GM18907 (cell line): ENCODE results near the gene DNAH10.

ENCODE experiments used
- ATAC-seq: cut with Tn5 transposase; IDR thresholded peaks from one replicate; pipeline ENCODE4 v1.9.1; 2021; ENCODE audit warnings: mild to moderate bottlenecking, moderate library complexity; ENCODE audit not compliant: unreplicated experiment

DNAH10 gene, protein sequence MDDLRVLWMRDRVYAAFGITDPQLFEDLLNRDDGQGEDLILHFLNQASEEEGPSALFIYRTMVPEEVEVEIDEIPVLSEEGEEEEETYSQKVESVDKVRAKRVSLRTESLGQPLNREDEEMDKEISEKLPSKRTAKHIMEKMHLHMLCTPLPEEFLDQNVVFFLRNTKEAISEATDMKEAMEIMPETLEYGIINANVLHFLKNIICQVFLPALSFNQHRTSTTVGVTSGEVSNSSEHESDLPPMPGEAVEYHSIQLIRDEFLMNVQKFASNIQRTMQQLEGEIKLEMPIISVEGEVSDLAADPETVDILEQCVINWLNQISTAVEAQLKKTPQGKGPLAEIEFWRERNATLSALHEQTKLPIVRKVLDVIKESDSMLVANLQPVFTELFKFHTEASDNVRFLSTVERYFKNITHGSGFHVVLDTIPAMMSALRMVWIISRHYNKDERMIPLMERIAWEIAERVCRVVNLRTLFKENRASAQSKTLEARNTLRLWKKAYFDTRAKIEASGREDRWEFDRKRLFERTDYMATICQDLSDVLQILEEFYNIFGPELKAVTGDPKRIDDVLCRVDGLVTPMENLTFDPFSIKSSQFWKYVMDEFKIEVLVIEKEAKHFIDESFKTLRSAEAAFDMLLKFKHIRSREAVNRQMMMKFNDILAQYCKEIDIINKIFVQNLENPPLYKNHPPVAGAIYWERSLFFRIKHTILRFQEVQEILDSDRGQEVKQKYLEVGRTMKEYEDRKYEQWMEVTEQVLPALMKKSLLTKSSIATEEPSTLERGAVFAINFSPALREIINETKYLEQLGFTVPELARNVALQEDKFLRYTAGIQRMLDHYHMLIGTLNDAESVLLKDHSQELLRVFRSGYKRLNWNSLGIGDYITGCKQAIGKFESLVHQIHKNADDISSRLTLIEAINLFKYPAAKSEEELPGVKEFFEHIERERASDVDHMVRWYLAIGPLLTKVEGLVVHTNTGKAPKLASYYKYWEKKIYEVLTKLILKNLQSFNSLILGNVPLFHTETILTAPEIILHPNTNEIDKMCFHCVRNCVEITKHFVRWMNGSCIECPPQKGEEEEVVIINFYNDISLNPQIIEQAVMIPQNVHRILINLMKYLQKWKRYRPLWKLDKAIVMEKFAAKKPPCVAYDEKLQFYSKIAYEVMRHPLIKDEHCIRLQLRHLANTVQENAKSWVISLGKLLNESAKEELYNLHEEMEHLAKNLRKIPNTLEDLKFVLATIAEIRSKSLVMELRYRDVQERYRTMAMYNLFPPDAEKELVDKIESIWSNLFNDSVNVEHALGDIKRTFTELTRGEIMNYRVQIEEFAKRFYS (N-terminal part only)

DNA sequence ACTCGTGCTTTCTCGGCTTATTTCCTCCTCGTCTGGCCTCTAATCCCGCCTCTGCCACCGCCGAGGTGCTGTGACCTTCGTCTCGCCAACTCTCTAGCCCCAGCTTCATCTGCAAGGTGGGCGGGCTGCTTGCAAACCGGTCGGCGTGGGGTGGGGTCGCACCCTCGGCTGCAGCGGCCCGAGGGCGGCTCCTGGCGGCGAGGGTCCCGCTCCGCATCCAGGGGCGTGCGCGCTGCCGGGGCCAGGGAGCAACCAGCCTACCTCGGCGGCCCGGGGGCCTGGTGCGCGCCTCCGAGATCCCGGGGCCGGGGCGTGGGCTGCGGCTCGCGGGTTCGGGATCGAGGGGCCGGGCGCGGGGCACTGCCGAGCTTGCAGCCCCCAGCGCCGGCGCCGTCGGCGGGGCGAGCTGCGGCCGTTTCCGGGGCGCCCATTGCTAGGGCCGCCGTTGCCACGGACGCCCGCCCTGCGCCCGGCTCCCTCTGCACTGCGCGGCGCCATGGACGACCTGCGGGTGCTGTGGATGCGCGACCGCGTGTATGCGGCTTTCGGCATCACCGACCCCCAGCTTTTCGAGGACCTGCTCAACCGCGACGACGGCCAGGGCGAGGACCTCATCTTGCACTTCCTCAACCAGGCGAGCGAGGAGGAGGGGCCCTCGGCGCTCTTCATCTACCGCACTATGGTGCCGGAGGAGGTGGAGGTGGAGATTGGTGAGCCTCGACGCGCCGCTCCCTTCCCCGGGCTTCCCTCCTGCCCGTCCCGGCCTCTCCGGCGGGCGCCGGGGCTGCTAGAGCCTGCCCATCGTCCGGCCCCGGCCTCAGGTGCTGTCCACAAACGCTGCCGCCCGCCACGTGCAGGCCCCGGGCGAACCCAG is at the start of gene DNAH10:
DNAH10 (plus strand) TSS at position 461 of the 874 bp plus-strand sequence; CDS start at position 497, 36 bp downstream.
- peak; percentile 63 for ATAC-seq

DNA sequence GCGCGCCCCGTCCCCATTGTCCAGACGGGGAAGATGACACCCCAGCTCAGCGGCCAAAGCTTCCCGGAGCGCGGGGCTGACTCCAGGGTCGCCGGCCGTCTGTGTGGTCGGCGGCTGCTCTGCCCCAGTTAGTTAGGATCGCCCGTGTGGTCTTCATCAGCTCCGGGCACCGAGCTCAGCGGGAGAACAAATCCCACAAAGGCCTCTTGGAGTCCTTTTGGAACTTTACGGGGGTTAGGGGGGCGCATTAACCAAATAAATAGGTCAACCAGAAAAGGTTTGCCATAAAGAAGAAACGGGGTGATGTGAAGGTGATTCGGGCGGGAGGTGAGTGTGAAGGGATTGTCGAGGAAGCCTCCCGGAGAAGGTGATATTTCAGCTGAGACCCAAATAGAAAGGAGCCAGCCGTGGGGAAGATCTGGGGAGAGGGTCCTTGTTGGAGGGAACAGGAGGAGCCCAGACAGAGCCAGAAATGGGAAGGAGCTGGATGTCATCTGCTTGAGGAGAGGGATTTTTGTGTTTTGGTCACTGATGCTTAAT is 49.3 kb upstream of the DNAH10 start:
- no peak for ATAC-seq

DNA sequence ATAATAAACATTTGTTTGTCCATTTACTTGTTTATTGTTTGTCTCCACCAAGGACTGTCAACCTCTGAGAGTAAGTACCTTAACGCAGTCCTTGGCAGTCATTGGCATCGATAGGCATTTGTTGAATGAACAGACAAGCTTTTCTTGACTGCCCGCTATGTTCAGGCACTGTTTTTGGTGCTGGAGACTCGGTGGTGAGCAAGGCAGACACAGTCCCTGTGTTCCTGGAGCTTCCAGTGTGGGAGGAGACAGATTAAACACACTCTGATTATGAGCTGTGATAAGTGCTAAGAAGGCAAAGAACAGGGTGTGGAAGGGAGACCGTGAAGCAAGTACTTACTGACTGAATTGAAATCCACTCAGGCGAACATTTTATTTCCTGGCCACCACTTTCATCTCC is 48.7 kb upstream of the DNAH10 start:
- ATAC-seq, result no peak

DNA sequence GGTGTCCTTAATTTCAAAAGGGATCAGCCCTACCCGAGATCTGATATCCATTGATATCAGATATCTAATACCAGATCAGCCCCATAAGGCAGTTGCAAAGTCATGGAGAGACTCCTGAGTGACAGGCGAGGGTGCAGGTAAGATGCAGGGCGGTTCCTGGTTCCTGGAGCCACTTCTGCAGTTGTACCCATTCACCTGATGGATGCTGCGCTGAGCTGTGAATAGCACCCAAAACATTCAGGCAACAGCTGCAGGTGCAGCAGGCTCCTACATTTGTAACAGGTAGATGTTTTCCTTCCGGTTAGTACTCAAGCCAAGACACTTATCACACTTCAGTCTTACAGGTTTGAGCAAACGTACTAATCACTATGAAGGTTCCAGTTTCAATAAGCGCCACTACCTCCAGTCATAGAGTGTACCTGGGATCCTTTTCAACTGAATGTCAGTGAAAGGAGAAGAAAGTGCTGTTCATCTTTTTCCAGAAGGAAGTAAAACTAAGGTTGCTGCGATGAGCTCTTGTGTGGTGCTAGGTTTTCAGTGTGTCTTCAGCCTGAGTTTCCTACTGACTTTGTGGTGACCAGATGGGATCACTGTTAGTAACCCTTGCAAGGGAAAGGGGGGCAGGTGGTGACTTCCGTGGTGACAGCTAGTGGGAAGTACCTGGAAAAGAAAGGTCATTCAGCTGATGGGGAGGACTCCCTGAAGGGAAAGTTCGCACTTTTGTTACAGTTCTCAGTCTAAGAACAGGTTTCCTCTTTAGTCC is 48.1 kb upstream of the DNAH10 start:
- ATAC-seq, result peak; percentile 27

DNA sequence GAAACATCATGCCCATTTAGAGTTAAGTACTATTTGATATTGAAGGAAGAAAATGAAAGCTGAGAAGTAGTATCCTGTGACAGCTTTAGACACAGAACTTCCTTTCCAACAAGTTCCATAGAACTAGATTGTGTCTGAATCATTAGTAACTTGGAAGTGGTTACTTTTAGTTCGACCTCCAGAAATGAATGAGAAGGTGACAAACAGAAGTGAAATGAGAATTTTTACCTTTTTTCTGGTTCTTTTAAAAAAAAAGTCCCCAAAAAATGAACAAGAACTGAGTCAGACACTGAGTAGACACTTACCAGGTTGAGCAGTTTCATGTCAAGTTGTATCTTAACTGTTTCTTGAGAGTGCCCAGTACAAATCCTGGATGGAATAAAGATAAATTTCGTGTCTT is 46.9 kb upstream of the DNAH10 start:
- ATAC-seq, result no peak

DNA sequence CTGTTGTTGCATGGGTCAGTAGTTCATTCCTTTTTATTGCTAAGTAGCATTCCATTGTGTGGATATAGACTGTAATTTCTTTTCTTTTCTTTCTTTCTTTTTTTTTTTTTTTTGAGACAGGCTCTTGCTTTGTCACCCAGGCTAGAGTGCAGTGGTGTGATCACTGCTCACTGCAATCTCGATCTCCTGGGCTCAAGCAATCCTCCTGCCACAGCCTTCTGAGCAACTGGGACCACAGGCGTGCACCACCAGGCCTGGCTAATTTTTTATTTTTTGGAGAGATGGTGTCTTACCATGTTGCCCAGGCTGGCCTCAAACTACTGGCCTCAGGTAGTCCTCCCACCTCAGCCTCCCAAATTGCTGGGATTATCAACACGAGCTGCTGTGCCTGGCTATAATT is 44.8 kb upstream of the DNAH10 start:
- no peak for ATAC-seq

DNA sequence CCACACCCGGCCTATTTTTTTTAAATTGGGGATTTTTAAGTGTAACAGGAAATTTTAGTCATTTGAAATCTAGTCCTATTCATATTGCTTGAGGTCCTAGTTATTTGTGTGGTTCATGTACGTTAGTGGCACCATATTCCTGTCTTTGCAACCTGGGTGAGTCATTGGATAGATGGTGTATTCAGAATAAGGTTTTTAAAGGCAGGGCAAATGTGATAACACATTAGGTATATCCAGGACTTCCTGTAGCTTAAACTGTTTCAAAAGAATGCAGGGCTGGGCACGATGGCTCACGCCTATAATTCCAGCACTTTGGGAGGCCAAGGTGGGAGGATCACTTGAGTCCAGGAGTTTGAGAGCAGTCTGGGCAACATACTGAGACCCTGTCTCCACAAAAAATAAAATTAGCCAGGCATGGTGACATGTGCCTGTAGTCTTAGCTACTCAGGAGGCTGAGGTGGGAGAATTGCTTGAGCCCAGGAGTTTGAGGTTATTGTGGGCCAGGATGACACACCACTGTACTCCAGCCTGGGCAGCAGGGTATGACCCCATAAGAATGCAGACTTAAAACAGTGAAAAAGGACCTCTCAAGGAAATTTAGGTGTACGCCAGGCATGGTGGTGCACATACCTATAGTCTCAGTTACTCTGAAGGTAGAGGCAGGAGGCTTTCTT is 41.8 kb upstream of the DNAH10 start:
- no peak for ATAC-seq

DNA sequence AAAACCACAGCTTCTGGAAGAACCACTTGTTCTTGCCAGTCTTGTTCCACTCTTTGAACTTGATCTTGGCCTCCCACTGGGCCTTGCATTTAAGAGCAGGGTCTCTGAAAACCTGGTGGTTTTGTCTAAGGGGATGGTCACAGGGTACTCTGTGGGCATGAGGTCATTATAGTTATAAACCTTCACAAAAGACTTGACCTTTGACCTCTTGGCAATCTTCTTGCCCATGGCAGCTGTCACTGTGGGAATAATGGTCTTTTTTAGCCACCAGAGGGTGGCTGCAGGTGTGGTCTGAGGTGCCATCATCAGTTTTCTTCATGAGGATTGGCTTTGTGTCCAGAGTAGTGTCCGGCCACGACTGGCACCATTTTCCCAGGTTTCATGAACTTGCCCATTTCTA is 40.9 kb upstream of the DNAH10 start:
- ATAC-seq, result no peak

DNA sequence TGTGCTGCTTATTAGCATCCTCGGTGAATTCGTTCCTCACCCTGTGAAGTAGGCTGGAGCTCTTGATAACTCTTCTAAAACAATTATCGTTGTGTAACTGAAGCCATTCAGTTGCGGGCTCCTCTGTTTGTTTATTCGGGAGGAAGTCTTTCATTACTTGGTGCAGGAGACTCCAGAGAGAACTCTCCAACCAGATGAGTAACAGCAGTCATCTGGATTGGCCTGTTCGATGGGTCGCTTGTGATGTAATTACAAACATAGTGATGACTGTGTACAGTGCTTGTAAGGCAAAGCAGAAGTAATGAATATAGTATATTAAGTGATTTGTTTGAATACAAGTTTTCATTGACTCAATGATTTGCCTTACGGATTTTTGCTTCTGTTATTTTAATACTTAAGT is 39.1 kb upstream of the DNAH10 start:
- ATAC-seq, result no peak

DNA sequence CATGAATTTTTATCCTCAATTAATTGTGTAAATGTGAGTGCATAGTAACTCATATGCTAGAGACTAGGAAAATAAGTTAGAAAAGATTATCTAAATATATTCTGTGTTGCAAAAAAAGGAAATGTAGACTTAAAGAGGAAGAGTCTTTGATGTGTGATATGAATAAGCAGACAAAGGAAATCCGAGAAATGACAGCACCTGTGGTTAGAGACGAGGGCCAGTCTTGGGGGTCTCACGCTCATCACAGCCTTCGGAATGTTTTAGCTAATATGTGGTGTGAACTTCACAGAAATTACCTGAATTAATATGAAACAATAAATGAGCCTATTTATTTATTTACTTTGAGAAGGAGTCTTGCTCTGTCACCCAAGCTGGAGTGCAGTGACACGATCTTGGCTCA is 38.3 kb upstream of the DNAH10 start:
- ATAC-seq, result no peak

DNA sequence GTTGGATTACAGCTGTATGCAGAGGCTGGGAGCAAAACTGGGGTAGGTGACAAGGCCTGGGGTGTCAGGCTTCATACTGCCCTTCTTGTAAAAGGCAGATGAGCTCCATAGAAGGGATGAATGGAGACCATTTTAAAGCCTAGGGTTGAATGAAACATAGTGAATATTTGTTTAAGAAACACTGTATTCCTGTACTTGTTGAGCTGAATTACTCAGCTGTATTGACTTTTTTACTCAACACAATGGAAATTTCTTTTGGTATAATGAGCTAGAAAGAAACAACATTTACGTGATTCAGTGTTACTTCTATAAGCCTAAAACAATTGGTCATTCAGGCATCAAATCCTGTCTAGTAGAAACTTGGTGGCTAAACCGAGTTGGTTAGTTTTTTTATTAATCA is 35.9 kb upstream of the DNAH10 start:
- no peak for ATAC-seq

DNA sequence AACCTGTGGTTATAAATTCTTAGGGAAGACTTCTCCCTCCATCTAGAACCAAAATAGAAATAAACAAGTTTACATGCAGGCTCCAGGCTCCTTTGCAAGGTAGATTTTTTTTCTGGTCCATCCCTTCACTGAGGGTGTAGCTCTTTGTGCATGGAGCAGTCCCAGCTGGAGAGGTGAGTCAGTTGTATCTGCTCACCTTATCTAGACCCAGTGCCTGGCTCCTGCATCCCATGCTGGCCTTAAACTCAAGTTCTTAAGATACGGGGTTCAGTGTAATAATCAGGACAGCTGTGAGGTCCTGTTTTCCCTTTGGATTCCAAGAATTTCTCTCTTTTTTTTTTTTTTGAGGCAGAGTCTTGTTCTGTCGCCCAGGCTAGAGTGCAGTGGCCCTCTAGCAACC is 35.1 kb upstream of the DNAH10 start:
- ATAC-seq, result no peak

DNA sequence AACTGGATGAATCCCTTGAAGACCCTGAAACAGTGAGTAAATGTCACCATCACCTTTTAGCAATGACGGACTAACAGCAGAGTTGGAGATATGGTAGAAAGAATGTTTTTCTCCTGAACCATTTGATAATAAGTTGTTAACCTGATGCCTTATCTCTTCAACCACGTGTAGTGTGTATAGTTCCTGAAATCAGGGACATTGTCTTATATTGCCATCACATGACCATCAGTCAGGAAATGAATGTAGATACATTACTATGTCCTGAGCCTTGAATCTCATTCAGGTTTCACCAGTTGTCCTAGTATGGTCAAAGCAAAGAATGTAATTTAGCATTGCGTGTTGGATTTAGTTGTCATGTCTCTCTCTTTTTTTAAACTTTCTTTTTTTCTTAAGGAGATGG is 34.2 kb upstream of the DNAH10 start:
- no peak for ATAC-seq

DNA sequence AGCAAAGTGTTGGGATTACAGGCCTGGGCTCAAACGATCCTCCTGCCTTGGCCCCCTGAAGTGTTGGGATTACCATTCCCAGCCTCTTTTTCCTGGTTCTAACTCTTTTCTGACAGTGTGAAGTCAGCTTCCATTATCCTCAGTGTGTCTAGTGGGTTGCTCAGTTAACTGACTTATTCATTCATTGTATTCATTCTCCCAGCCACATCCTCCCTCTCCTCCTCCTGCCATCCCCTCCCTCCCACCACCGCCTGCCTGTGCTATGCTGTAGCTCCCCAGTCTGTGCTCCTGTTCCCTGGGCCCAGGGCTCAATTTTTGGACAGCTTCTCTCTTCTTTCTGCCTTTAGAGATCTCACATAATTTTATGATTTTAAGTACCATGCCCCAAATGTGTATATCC is 30.5 kb upstream of the DNAH10 start:
- ATAC-seq, result no peak

DNA sequence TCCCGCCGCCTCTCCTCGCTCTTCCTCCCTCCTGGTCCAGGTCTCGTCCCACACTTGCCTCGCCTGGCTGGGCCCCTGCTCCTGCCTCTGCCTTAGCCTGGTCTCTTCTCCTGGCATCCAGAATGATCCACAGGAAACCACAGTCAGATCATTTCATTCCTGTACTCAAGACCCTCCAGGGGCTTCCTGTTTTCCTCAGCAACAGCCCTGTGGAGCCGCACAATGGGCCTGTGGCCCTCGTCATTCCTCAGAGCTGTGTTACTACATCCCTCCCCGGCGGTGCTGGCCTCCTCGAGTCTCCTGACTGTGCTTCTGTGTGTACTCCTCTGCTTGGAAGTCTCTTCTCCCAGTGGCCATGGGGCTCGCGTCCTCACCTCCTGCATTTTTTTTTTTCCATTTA is 29.9 kb upstream of the DNAH10 start:
- no peak for ATAC-seq

DNA sequence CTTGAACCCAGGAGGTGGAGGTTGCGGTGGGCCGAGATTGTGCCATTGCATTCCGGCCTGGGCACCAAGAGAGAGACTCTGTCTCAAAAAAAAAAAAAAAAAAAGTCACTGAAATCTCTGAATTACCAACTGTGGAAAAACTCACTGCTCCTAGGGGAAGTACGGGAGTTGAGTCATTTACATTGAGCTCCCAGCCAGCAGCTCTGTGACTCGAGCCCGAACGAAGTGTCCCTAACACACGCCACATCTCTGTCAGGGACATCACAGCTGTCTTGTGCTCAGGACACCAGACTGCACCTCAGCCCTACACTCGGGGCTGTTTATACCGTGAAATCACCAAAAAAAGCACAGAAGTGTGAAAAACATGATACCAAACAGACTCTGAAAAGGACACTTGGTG is 28.9 kb upstream of the DNAH10 start:
- ATAC-seq, result no peak

DNA sequence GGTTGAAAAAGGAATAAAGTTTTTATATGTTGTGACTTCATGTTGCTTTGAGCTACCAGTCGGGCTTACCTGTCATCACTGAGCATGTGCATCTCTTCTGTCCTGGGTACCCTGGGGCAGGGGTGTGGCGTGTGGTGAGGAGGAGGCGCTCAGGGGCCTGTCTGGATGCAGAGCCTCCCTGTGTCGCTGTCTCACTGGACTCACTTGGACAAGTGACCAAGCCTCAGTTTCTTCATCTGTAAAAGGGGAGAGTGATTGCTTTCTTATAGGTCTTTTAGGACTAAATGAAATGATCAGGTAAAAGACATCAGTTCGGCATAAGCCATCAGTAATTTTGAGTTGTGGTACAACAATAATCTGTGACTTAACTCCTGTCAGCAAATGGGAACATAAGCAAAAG is 27.8 kb upstream of the DNAH10 start:
- no peak for ATAC-seq

DNA sequence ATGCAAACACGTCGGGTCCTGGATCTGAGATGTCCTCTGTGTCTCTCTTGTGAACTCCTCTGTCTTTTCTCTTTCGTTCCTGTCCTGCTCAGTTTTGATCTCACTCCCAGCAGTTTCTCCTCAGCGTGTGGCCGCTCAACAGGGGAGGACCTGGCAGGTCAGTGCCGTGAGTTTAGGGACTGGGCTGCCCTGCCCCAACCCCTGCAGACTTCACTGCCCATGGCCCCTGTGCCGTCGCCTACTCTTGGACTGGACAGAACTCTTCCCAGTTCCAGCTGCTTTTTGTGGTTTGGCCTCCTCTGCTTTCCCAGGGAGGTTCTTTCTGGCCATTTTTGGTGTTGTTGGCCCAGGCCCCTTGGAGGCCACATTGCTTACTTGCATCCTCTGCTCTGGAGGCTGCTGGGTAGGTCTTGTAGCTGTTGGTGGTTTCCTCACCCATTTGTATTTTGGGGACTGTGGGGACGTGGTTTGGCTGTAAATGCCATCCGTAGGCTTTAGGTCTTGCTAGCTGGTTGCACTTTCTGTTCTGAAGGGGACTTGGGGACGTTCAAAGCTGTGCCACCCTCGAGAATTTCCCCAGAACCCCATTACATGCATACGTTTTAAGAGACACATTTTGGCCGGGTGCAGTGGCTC is 20.0 kb upstream of the DNAH10 start:
- ATAC-seq, result no peak
